ENCODE results near the gene COX7C. TPM values are rescaled to one million over a fixed set of nuclear protein-coding genes. Genes with fewer than 3 reads are reported as not detected.

The COX7C gene
- total RNA-seq, 1 experiment from 2014 or later: 1,292 TPM

- no peaks in the 10 kb centered on the region for H3K4me1 ChIP-seq (ENCODE audit: insufficient read depth, low read length)
- Mint-ChIP-seq H3K4me1 (peaks cover 8 to 14% of the 10 kb centered on the region in 2 experiments), H3K27me3 (ENCODE audit: low read depth) (no peaks in the 10 kb centered on the region), H3K4me3 (no peak overlapping the region), H3K36me3 (ENCODE audit: insufficient read depth in 1 of 3, low read depth in 3 of 3) (peaks cover 0 to 11% (median 3%) of the 10 kb centered on the region in 3 experiments; a peak in 6 of 7 replicates), H3K9me3 (peaks cover 7 to 10% of the 10 kb centered on the region in 2 experiments; a peak in 4 of 5 replicates), H3K27ac (no peak overlapping the region)
- no peaks in the 10 kb centered on the region for H3K79me2 ChIP-seq (ENCODE audit: insufficient read depth, low read length)
- WGBS (ENCODE audit: extremely low coverage, insufficient read length, low lambda C conversion rate): no CpG with 5 or more reads among the region's 3 CpGs
- H3K23ac ChIP-seq (ENCODE audit: insufficient read length, low read depth, low read length): no peak overlapping the region
- no peaks in the 10 kb centered on the region for H4K20me1 ChIP-seq (ENCODE audit: control insufficient read depth, insufficient read depth, insufficient read length)
- no peak overlapping the region for H4K91ac ChIP-seq (ENCODE audit: insufficient read length, low read depth, low read length)
- H3K4ac ChIP-seq (ENCODE audit: low read depth, low read length): no peak overlapping the region
- no peak overlapping the region for H2BK120ac ChIP-seq (ENCODE audit: low read depth, low read length, poor library complexity, severe bottlenecking)
- H4K5ac ChIP-seq (ENCODE audit: insufficient read length, low read depth, low read length): no peak overlapping the region
- no peaks in the 10 kb centered on the region for H3K79me1 ChIP-seq (ENCODE audit: insufficient read depth, low read depth, low read length, poor library complexity, severe bottlenecking)
- H3K9me3 ChIP-seq (ENCODE audit: control insufficient read depth, low read depth, low read length): no peaks in the 10 kb centered on the region
- H3K27me3 ChIP-seq (ENCODE audit: insufficient read depth, low read length): no peaks in the 10 kb centered on the region
- DNase-seq: no peak
- no peak overlapping the region for H3K18ac ChIP-seq (ENCODE audit: insufficient read length, low read depth, low read length)
- H2BK5ac ChIP-seq (ENCODE audit: insufficient read length, low read length): no peak overlapping the region
- H2BK15ac ChIP-seq (ENCODE audit: low read depth, low read length): no peak overlapping the region
- no peak overlapping the region for H2BK20ac ChIP-seq (ENCODE audit: low read depth, low read length, poor library complexity, severe bottlenecking)
- TF ChIP-seq CTCF (conservative IDR thresholded peaks at IDR 0.05): no peak
- no peak overlapping the region for H3K56ac ChIP-seq (ENCODE audit: insufficient read length, low read depth, low read length)
- no peak overlapping the region for H3K27ac ChIP-seq (ENCODE audit: insufficient read length, low read depth, low read length)
- H2AFZ ChIP-seq (ENCODE audit: low read length): no peak overlapping the region
- H2BK12ac ChIP-seq (ENCODE audit: insufficient read length, low read depth, low read length): no peak overlapping the region
- H4K8ac ChIP-seq (replicated peaks; ENCODE audit: insufficient read length, low read depth, low read length): no peak overlapping the region
- no peak overlapping the region for H3K14ac ChIP-seq (ENCODE audit: insufficient read depth, low read length)
- no peak overlapping the region for H3T11ph ChIP-seq (ENCODE audit: low read length)
- H3K23me2 ChIP-seq (ENCODE audit: insufficient read length, low read depth, low read length, poor library complexity, severe bottlenecking): no peaks in the 10 kb centered on the region
- H2AK5ac ChIP-seq (ENCODE audit: insufficient read length, low read length): no peak overlapping the region
- no peak overlapping the region for H3K4me2 ChIP-seq (ENCODE audit: insufficient read depth, insufficient read length, low read length)
- no peak overlapping the region for H3K9ac ChIP-seq (ENCODE audit: extremely low read depth, insufficient read length, low read length)
Measured at GRCh38 chr5:86666981-86667380, 49.2 kb downstream of the COX7C start.

All from H9 (cell line).